ENCODE measurements around the gene MAGI3. TPM values are rescaled to one million over a fixed set of nuclear protein-coding genes. Genes with fewer than 3 reads are reported as not detected.
"Not testable (repeated sequence)": the region's sequence is repeated elsewhere in the genome, so short reads cannot be mapped to it uniquely, and the experiment has no call there.

MAGI3 gene
- polyA plus RNA-seq, 1 donor = 27.0 TPM

DNA sequence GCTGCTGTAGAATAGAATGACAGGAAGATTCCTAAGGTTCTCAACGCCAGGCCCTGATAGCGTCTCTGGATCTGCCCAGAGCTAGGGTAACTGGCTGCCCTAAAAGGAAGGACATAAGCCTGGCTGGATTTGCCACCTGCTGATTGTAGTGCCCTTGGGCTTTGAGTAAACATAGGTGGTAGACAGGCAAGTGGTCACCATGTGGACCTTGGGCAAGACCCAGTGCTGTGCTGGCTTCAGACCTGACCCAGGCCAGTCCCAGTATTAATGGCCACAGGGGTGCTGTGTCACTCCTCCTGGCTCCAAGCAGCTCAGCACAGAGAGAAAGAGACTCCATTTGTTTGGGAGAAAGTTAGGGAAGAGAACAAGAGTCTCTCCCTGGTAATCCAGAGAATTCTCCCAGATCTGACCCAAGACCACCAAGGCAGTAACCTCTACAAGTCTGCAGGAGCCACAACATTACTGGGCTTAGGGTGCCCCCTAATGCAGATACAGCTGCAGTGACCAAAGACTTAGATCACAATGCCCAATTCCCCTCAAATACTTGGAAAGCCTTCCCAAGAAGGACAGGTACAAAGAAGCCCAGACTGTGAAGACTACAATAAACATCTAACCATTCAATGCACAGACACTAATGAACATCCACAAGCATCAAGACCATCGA, 324.4 kb downstream of the MAGI3 start:
- H3K4me3 ChIP-seq (ENCODE audit: low read length) = no peak overlapping the region
- peaks cover 6% of the 10 kb centered on the region for H3K36me3 ChIP-seq (ENCODE audit: control insufficient read depth, insufficient read depth, low read length)

DNA sequence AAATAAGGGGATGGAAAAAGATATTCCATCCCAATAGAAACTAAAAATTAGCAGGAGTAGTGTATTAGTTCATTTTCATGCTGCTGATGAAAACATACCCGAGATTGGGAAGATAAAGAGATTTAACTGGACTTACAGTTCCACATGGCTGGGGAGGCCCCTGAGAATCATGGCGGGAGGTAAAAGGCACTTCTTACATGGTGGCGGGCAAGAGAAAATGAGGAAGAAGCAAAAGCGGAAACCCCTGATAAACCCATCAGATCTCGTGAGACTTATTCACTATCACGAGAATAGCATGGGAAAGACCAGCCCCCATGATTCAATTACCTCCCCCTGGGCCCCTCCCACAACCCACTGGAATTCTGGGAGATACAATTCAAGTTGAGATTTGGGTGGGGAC, 327.2 kb downstream of the MAGI3 start:
- H3K9me3 ChIP-seq (ENCODE audit: control insufficient read depth, low read depth, low read length); DNase-seq: not testable (repeated sequence)
- WGBS (ENCODE audit: insufficient coverage, low lambda C conversion rate) = 100% methylated on average over 1 of the region's 6 CpGs

More for the DNA sequence above, 324.4 kb downstream of the MAGI3 start:
- Histone ChIP-seq H3K9me3 (ENCODE audit: control insufficient read depth, low read depth, low read length) (no peaks in the 10 kb centered on the region), H3K4me1 (ENCODE audit: control insufficient read depth, insufficient read depth, low read length) (no peaks in the 10 kb centered on the region), H3K27me3 (ENCODE audit: control insufficient read depth, insufficient read depth, low read length) (no peaks in the 10 kb centered on the region), H3K27ac (ENCODE audit: low read length) (no peak overlapping the region)
- no peak for DNase-seq
- WGBS (ENCODE audit: insufficient coverage, low lambda C conversion rate) = 80% methylated on average over 1 of the region's 3 CpGs

DNA sequence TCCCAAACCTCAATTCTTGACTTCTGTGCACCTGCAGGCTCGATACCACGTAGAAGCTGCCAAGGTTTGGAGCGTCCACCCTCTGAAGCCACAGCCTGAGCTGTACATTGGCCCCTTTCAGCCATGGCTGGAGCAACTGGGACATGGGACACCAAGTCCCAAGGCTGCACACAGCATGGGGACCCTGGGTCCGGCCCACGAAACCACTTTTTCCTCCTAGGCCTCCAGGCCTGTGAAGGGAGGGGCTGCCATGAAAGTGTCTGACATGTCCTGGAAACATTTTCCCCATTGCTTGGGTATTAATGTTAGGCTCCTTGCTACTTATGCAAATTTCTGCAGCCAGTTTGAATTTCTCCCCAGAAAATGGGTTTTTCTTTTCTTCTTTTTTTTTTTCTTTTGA, 328.3 kb downstream of the MAGI3 start:
- DNase-seq; H3K9me3 ChIP-seq (ENCODE audit: control insufficient read depth, low read depth, low read length); H3K36me3 ChIP-seq (ENCODE audit: control insufficient read depth, insufficient read depth, low read length); H3K27me3 ChIP-seq (ENCODE audit: control insufficient read depth, insufficient read depth, low read length); H3K4me1 ChIP-seq (ENCODE audit: control insufficient read depth, insufficient read depth, low read length); H3K27ac ChIP-seq (ENCODE audit: low read length); H3K4me3 ChIP-seq (ENCODE audit: low read length): not testable (repeated sequence)
- no CpG with 5 or more reads among the region's 5 CpGs for WGBS (ENCODE audit: insufficient coverage, low lambda C conversion rate)

More for the DNA sequence above, 327.2 kb downstream of the MAGI3 start:
- H3K27ac ChIP-seq (ENCODE audit: low read length); H3K4me1 ChIP-seq (ENCODE audit: control insufficient read depth, insufficient read depth, low read length); H3K36me3 ChIP-seq (ENCODE audit: control insufficient read depth, insufficient read depth, low read length); H3K27me3 ChIP-seq (ENCODE audit: control insufficient read depth, insufficient read depth, low read length); H3K4me3 ChIP-seq (ENCODE audit: low read length): not testable (repeated sequence)

DNA sequence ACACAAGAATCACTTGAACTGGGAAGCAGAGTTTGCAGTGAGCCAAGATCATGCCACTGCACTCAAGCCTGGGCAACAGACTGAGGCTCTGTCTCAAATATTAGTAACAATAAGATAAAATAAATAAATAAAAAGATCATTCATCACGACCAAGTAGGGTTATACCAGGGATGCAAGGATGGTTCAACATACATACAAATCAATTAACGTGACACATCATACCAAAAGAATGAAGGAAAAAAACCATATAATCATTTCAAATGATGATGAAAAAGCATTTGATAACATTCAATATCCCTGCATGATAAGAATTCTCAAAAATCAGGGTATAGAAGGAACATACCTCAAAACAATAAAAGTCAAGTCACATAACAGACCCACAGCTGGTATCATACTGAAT, 330.7 kb downstream of the MAGI3 start:
- WGBS (ENCODE audit: insufficient coverage, low lambda C conversion rate) = 100% methylated on average over 1 of the region's 2 CpGs
- peaks cover 5% of the 10 kb centered on the region for H3K36me3 ChIP-seq (ENCODE audit: control insufficient read depth, insufficient read depth, low read length)
- no peaks in the 10 kb centered on the region for H3K4me1 ChIP-seq (ENCODE audit: control insufficient read depth, insufficient read depth, low read length)
- no peak overlapping the region for H3K4me3 ChIP-seq (ENCODE audit: low read length)
- H3K27me3 ChIP-seq (ENCODE audit: control insufficient read depth, insufficient read depth, low read length) = no peaks in the 10 kb centered on the region
- H3K9me3 ChIP-seq (ENCODE audit: control insufficient read depth, low read depth, low read length) = no peaks in the 10 kb centered on the region
- H3K27ac ChIP-seq (ENCODE audit: low read length) = no peak overlapping the region
- DNase-seq = no peak

DNA sequence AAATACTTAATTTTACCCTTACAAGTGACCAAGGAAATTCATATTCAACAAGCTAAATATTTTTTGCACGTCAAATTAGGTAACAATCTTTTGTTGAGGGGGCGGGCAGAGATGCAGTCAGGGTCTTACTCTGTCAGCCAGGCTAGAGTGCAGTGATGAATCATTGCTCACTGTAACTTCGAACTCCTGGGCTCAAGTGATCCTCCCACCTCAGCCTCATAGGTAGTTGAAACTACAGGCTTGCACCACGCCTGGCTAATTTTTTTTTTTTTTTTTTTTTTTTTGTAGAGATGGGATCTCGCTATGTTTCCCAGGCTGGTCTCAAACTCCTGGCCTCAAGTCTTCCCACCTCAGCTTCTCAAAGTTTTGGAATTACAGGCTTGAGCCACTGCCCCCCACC, 342.5 kb downstream of the MAGI3 start:
- Histone ChIP-seq H3K27ac (ENCODE audit: low read length) (no peak overlapping the region), H3K4me3 (ENCODE audit: low read length) (no peak overlapping the region), H3K36me3 (ENCODE audit: control insufficient read depth, insufficient read depth, low read length) (peaks cover 4% of the 10 kb centered on the region), H3K9me3 (ENCODE audit: control insufficient read depth, low read depth, low read length) (no peaks in the 10 kb centered on the region), H3K4me1 (ENCODE audit: control insufficient read depth, insufficient read depth, low read length) (no peaks in the 10 kb centered on the region), H3K27me3 (ENCODE audit: control insufficient read depth, insufficient read depth, low read length) (no peaks in the 10 kb centered on the region)
- DNase-seq = no peak
- no CpG with 5 or more reads among the region's 5 CpGs for WGBS (ENCODE audit: insufficient coverage, low lambda C conversion rate)

DNA sequence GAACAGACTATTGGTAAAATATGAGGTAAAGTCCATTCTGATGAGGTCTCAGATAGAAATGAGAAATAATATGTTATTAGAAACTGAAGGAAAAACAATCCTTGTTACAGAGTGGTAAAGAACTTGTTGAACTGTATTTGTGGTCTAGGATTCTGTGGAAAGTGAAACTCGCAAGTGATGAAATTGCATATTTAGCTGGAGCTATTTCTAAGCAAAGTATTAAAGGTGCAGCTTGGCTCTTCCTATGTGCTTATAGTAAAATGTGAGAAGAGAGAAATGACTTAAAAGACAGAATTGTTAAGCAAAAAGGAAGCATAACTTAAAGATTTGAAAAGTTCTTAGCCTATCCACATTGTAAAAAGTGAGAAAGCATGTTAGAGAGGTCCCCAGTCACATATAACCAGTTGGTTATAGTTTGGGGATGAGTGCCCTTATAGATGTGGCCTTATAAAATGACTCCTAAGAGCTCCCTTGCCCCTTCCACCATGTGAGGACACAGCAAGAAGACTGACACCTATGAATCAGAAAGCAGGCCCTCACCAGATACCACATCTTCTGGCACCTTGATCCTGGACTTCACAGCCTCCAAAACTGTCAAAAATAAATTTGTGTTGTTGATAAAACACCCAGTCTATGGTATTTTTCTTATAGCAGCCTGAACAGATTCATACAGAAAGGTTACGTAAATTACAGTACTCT, 344.2 kb downstream of the MAGI3 start:
- no peaks in the 10 kb centered on the region for H3K27me3 ChIP-seq (ENCODE audit: control insufficient read depth, insufficient read depth, low read length)
- DNase-seq = no peak
- H3K36me3 ChIP-seq (ENCODE audit: control insufficient read depth, insufficient read depth, low read length) = peaks cover 5% of the 10 kb centered on the region
- no peaks in the 10 kb centered on the region for H3K9me3 ChIP-seq (ENCODE audit: control insufficient read depth, low read depth, low read length)
- no peak overlapping the region for H3K4me3 ChIP-seq (ENCODE audit: low read length)
- no peaks in the 10 kb centered on the region for H3K4me1 ChIP-seq (ENCODE audit: control insufficient read depth, insufficient read depth, low read length)
- 96% methylated on average over 2 of the region's 2 CpGs for WGBS (ENCODE audit: insufficient coverage, low lambda C conversion rate)
- no peak overlapping the region for H3K27ac ChIP-seq (ENCODE audit: low read length)
